ENCODE data around the gene STK38. TPM values are rescaled to one million over a fixed set of nuclear protein-coding genes. Genes with fewer than 3 reads are reported as not detected.
A peak's percentile ranks its signal among the peaks of the same experiment; 100 is the strongest.

STK38 gene
- total and polyA plus RNA-seq, 9 of the 15 experiments (the other 6 are each of a cell fraction or from before 2014, with no cell fraction given), result 5.7 to 28.7 (median 19.5) TPM

DNA sequence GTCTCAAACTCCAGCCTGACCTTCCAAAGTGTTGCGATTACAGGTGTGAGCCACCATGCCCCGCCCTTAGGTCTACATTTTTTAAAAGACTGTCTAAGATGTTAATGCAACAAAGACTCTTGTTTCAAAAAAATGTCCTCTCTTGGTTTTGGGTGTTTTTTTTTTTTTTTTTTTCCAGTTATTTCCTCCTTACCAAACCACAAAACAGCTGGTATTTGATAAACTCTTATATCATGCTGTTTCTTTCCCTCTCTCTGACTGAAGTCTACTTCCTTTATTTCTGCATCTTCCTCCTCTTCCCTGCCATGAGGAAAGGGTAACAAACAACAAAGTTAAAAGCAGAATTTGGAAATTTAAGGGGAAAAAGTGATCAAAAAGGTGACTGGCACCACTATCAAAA lies 21.2 kb downstream of the STK38 start:
- intact Hi-C loops (cut with micrococcal nuclease) (no loop called here), in situ Hi-C loops (cut with MboI) (no loop called here)
- 97% methylated on average over 2 of the region's 2 CpGs for WGBS (ENCODE audit: insufficient coverage, low coverage, missing lambda C conversion rate)
- no peaks in the 10 kb centered on the region; a peak in 1 of 5 replicates for H3K4me1 ChIP-seq (replicated peaks in 1 of 2; ENCODE audit: control insufficient read depth in 2 of 2, insufficient read depth in 2 of 2, low read length in 2 of 2)
- no peaks in the 10 kb centered on the region for H3K27me3 ChIP-seq (ENCODE audit: control insufficient read depth in 2 of 2, insufficient read depth in 2 of 2, low read length in 2 of 2)
- TF ChIP-seq DACH1 (IDR thresholded peaks at IDR 0.05; ENCODE audit: partially characterized antibody), result peak; percentile 31
- TF ChIP-seq HEY1 (CRISPR knock-in tag; IDR thresholded peaks at IDR 0.05; ENCODE audit: borderline replicate concordance), result no peak
- TF ChIP-seq POLR2A (conservative IDR thresholded peaks at IDR 0.05), result no peak
- no peak for TF ChIP-seq GATAD2B (IDR thresholded peaks at IDR 0.05; ENCODE audit: borderline replicate concordance)
- no peak for TF ChIP-seq TAF9B (IDR thresholded peaks at IDR 0.05; ENCODE audit: partially characterized antibody)
- TF ChIP-seq ETV6 (IDR thresholded peaks at IDR 0.05; ENCODE audit: borderline replicate concordance in 1 of 2, low read depth in 2 of 2, low read length in 1 of 2), result peak in 1 of 2 experiments; percentile 29; a peak in 1 of 4 replicates
- TF ChIP-seq ETV6 (CRISPR knock-in tag; IDR thresholded peaks at IDR 0.05; ENCODE audit: borderline replicate concordance), result no peak
- no peak for TF ChIP-seq SIN3A (IDR thresholded peaks at IDR 0.05; ENCODE audit: borderline replicate concordance in 2 of 2, control insufficient read depth in 1 of 2, low read depth in 2 of 2, low read length in 2 of 2)
- 0 out of 2 replicates have a peak, but pooled peaks have one; percentile 4 for TF ChIP-seq SPI1 (IDR thresholded peaks at IDR 0.05; ENCODE audit: borderline replicate concordance, low read depth, low read length)
- no peak for TF ChIP-seq SREBF2 (CRISPR knock-in tag; IDR thresholded peaks at IDR 0.05)
- TF ChIP-seq HDAC8 (tag; IDR thresholded peaks at IDR 0.05), result no peak
- TF ChIP-seq, protein P1, sequence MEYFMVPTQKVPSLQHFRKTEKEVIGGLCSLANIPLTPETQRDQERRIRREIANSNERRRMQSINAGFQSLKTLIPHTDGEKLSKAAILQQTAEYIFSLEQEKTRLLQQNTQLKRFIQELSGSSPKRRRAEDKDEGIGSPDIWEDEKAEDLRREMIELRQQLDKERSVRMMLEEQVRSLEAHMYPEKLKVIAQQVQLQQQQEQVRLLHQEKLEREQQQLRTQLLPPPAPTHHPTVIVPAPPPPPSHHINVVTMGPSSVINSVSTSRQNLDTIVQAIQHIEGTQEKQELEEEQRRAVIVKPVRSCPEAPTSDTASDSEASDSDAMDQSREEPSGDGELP (CRISPR knock-in tag; IDR thresholded peaks at IDR 0.05; ENCODE audit: borderline replicate concordance), result peak; percentile 28; the same call in 1 of the 2 replicates
- ChIA-PET POLR2A (interaction anchor here (0.6 kb wide), 2 partner anchors 13 to 1524 kb away, joined by 3 read pairs; no protein-coding TSS in a partner anchor), CTCF (ENCODE audit: low intra/inter-chr PET ratio) (no interaction called here)
- no peak overlapping the region for H3K4me2 ChIP-seq (ENCODE audit: insufficient read depth, low read length)
- no peak overlapping the region for H2AFZ ChIP-seq (ENCODE audit: low read depth, low read length)
- no peak for DNase-seq (ENCODE audit: extremely low read depth in 1 of 4, low spot score in 3 of 4)
- no peak for ATAC-seq
- no peak overlapping the region for H3K4me3 ChIP-seq
- no TSS peak for BruUV-seq (replicated peaks)
- no peaks in the 10 kb centered on the region for H3K9me1 ChIP-seq (ENCODE audit: control insufficient read depth, insufficient read depth, low read length)
- H3K36me3 ChIP-seq (ENCODE audit: control insufficient read depth, insufficient read depth, low read length), result peaks cover 56% of the 10 kb centered on the region; the same call in 2 of the 3 replicates
- no peak for FAIRE-seq
- no peak overlapping the region for H3K9ac ChIP-seq (ENCODE audit: insufficient read depth in 1 of 2, low read depth in 2 of 2, low read length in 2 of 2)
- peaks cover 6% of the 10 kb centered on the region; the same call in 1 of the 3 replicates for H3K79me2 ChIP-seq (ENCODE audit: control insufficient read depth, insufficient read depth, low read length)
- no peaks in the 10 kb centered on the region for H3K9me3 ChIP-seq (replicated peaks; ENCODE audit: control insufficient read depth, insufficient read depth, low read depth, low read length)
- H4K20me1 ChIP-seq (replicated peaks; ENCODE audit: control insufficient read depth, insufficient read depth, low read length), result no peaks in the 10 kb centered on the region
- H3K27ac ChIP-seq (ENCODE audit: extremely low read depth, low read depth, low read length), result no peak overlapping the region

Data from K562 (cell line).